IMR-90 (cell line): ENCODE data around the gene CHN1. TPM values are rescaled to one million over a fixed set of nuclear protein-coding genes. Genes with fewer than 3 reads are reported as not detected.

Source experiments
- ATAC-seq: fragments of 200-7000 bp; cut with Tn5 transposase; 2 replicates; pipeline ENCODE4 v1.9.1; 2020; ENCODE audit warnings: low read depth, mild to moderate bottlenecking, moderate library complexity
- BruUV-seq: library from RNA; stranded (reverse); fragments of 400-500 nt; replicated peaks from 2 replicates; lab custom pipeline; 2021; lab: Mats Ljungman, UMichigan
- CTCF ChIA-PET: fragments of 300-600 bp; formaldehyde crosslinking; extraction: SDS; loops from one replicate; lab custom pipeline; 2021; ENCODE audit warnings: antibody characterized with exemption; lab: Yijun Ruan, JAX
- POLR2A ChIA-PET: fragments of 300-600 bp; sonication (Branson Sonifier 250); formaldehyde crosslinking; loops from one replicate; lab custom pipeline; 2022; ENCODE audit warnings: antibody characterized with exemption; ENCODE audit not compliant: unreplicated experiment; lab: Charles Lee
- DNase-seq: peaks from one replicate; pipeline ENCODE4 v3.0.0; 2013
- H2AFZ ChIP-seq: replicated peaks from 2 replicates; pipeline ENCODE3; 2013; ENCODE audit warnings: low read length, mild to moderate bottlenecking; ENCODE audit not compliant: poor library complexity
- H2AK5ac ChIP-seq: 2 replicates; pipeline ENCODE4 v1.6.1; 2013; ENCODE audit warnings: low read depth, low read length, inconsistent platforms
- H2AK9ac ChIP-seq: replicated peaks from 2 replicates; pipeline ENCODE3; 2013; ENCODE audit warnings: mild to moderate bottlenecking, low read depth, low read length, moderate library complexity; ENCODE audit not compliant: poor library complexity
- H2BK120ac ChIP-seq: 2 replicates; pipeline ENCODE4 v1.6.1; 2013; ENCODE audit warnings: low read depth, low read length, inconsistent platforms
- H2BK15ac ChIP-seq: 3 replicates; pipeline ENCODE4 v1.6.1; 2013; ENCODE audit warnings: low read depth, low read length, inconsistent platforms
- H2BK20ac ChIP-seq: 2 replicates; pipeline ENCODE4 v1.6.1; 2013; ENCODE audit warnings: low read depth, mild to moderate bottlenecking, inconsistent platforms, low read length, moderate library complexity
- H2BK5ac ChIP-seq: 2 replicates; pipeline ENCODE4 v1.6.1; 2013; ENCODE audit warnings: mild to moderate bottlenecking, low read depth, low read length, inconsistent platforms; ENCODE audit not compliant: poor library complexity, severe bottlenecking
- H3K14ac ChIP-seq: replicated peaks from 2 replicates; pipeline ENCODE4 v1.6.1; 2013; ENCODE audit warnings: low read depth, low read length, inconsistent platforms
- H3K18ac ChIP-seq: 2 replicates; pipeline ENCODE4 v1.6.1; 2013; ENCODE audit warnings: low read depth, low read length, control low read depth
- H3K23ac ChIP-seq: 2 replicates; pipeline ENCODE4 v1.6.1; 2013; ENCODE audit warnings: low read depth, low read length, inconsistent platforms
- H3K27ac ChIP-seq: 2 replicates; pipeline ENCODE4 v1.5.1; 2013; ENCODE audit warnings: mild to moderate bottlenecking, control low read depth, low read length; ENCODE audit not compliant: insufficient read depth
- H3K27me3 ChIP-seq: 2 replicates; pipeline ENCODE4 v1.6.1; 2013; ENCODE audit warnings: low read length; ENCODE audit not compliant: control insufficient read depth, insufficient read depth
- H3K36me3 ChIP-seq: 2 replicates; pipeline ENCODE4 v1.6.1; 2013; ENCODE audit warnings: low read length, mixed read lengths; ENCODE audit not compliant: control insufficient read depth, insufficient read depth
- H3K4ac ChIP-seq: 2 replicates; pipeline ENCODE4 v1.6.1; 2013; ENCODE audit warnings: low read depth, low read length, inconsistent platforms
- H3K4me1 ChIP-seq: 2 replicates; pipeline ENCODE4 v1.6.1; 2013; ENCODE audit warnings: low read length, mixed read lengths; ENCODE audit not compliant: control insufficient read depth, insufficient read depth
- H3K4me2 ChIP-seq: 2 replicates; pipeline ENCODE4 v1.6.1; 2013; ENCODE audit warnings: low read depth, mild to moderate bottlenecking, control low read depth, low read length, moderate library complexity
- H3K4me3 ChIP-seq: 2 replicates; pipeline ENCODE4 v1.5.1; 2013; ENCODE audit warnings: low read depth, mild to moderate bottlenecking, control low read depth, low read length, moderate library complexity; ENCODE audit not compliant: insufficient read depth
- H3K56ac ChIP-seq: 2 replicates; pipeline ENCODE4 v1.6.1; 2013; ENCODE audit warnings: low read length, inconsistent platforms; ENCODE audit not compliant: insufficient read depth; ENCODE audit errors: extremely low read depth
- H3K79me1 ChIP-seq, 2 experiments: 2 replicates each; pipeline ENCODE4 v1.6.1; 2013; ENCODE audit warnings: low read length in 2 of 2, inconsistent platforms in 1 of 2, low read depth in 1 of 2
- H3K9ac ChIP-seq: 2 replicates; pipeline ENCODE4 v1.6.1; 2013; ENCODE audit warnings: low read depth, low read length, control low read depth
- H3K9me1 ChIP-seq: 2 replicates; pipeline ENCODE4 v1.6.1; 2013; ENCODE audit warnings: low read length, inconsistent platforms; ENCODE audit not compliant: insufficient read depth
- H3K9me3 ChIP-seq: 2 replicates; pipeline ENCODE4 v1.6.1; 2013; ENCODE audit warnings: low read length; ENCODE audit not compliant: control insufficient read depth, insufficient read depth
- H4K20me1 ChIP-seq: 2 replicates; pipeline ENCODE4 v1.6.1; 2013; ENCODE audit warnings: low read length, inconsistent platforms; ENCODE audit not compliant: insufficient read depth
- H4K5ac ChIP-seq: 2 replicates; pipeline ENCODE4 v1.6.1; 2013; ENCODE audit warnings: mild to moderate bottlenecking, low read depth, low read length, control low read depth
- H4K8ac ChIP-seq, 2 experiments: 2 replicates each; pipeline ENCODE4 v1.6.1; 2013; ENCODE audit warnings: low read depth in 2 of 2, low read length in 2 of 2, control low read depth in 1 of 2, inconsistent platforms in 1 of 2
- H4K91ac ChIP-seq: 2 replicates; pipeline ENCODE4 v1.6.1; 2013; ENCODE audit warnings: low read depth, low read length, inconsistent platforms; ENCODE audit not compliant: insufficient read depth
- CTCF ChIP-seq: conservative IDR thresholded peaks from 2 replicates; pipeline ENCODE4 v1.5.1; 2012; ENCODE audit warnings: mild to moderate bottlenecking, low read depth, low read length, improper control_type of control experiment
- FOS ChIP-seq: fragments of 150-350 bp; IDR thresholded peaks from 2 replicates; pipeline ENCODE4 v1.6.1; 2016; ENCODE audit warnings: low read depth, low read length
- MAFK ChIP-seq: IDR thresholded peaks from 2 replicates; pipeline ENCODE4 v1.6.1; 2012; ENCODE audit warnings: low read depth, low read length, improper control_type of control experiment
- MAZ ChIP-seq: IDR thresholded peaks from 2 replicates; pipeline ENCODE4 v1.6.1; 2012; ENCODE audit warnings: low read depth, mild to moderate bottlenecking, low read length, improper control_type of control experiment, moderate library complexity, borderline replicate concordance
- NFE2L2 ChIP-seq: fragments of 150-350 bp; IDR thresholded peaks from 2 replicates; pipeline ENCODE4 v1.6.1; 2016; ENCODE audit warnings: low read depth, mild to moderate bottlenecking, low read length
- RCOR1 ChIP-seq: IDR thresholded peaks from 2 replicates; pipeline ENCODE4 v1.6.1; 2012; ENCODE audit warnings: mild to moderate bottlenecking, low read length, improper control_type of control experiment; ENCODE audit not compliant: insufficient replicate concordance
- RFX5 ChIP-seq: IDR thresholded peaks from 2 replicates; pipeline ENCODE4 v1.8.0; 2012; ENCODE audit warnings: low read depth, mild to moderate bottlenecking, low read length, moderate library complexity
- WGBS, 2 experiments: methylation state at CpG; one replicate each; pipeline versions ENCODE4 v1.1.5 to v1.1.7; 2013; ENCODE audit warnings: missing lambda C conversion rate in 2 of 2; ENCODE audit not compliant: insufficient read length in 1 of 2; ENCODE audit errors: extremely low coverage in 2 of 2; 5-methylcytosine and 5-hydroxymethylcytosine counted together
- dilution Hi-C: fragments of 300-500 bp; cut with HindIII; formaldehyde crosslinking; loops from one replicate; pipeline ENCODE4 v1.14.3; 2018; ENCODE audit warnings: low sequenced_read_pairs; ENCODE audit not compliant: unreplicated experiment
- in situ Hi-C: fragments of 300-500 bp; cut with MboI; formaldehyde crosslinking; loops from 3 replicates; pipeline ENCODE4 v1.14.3; 2019; ENCODE audit warnings: low sequenced_read_pairs, inconsistent platforms, mixed read lengths
- intact Hi-C: fragments of 100-400 bp; cut with micrococcal nuclease; formaldehyde crosslinking; loops from 2 replicates; pipeline ENCODE4 v1.10.0; 2022
- polyA plus RNA-seq, 3 experiments: library from polyadenylated mRNA; depleted of rRNA; stranded (reverse); fragments of >200 nt; gene quantifications; 2 replicates each; pipeline ENCODE4 v1.2.3, GENCODE V29; 2012; ENCODE audit warnings: low replicate concordance in 1 of 3
- total RNA-seq: library from RNA; depleted of rRNA; stranded (reverse); fragments of >200 nt; gene quantifications from 2 replicates; pipeline ENCODE4 v1.2.3, GENCODE V29; 2012

The CHN1 gene
- total and polyA plus RNA-seq, 2 of the 4 experiments (the other 2 are of a cell fraction): 58.4 to 66.9 TPM

GRCh38 chr2:174774886-174775285 lies 230.3 kb downstream of the CHN1 start (continued):
- TF ChIP-seq NFE2L2: no peak

GRCh38 chr2:174773215-174773614 lies 232.0 kb downstream of the CHN1 start:
- Histone ChIP-seq H3K4me1 (peaks cover 33% of the 10 kb centered on the region), H3K27me3 (no peaks in the 10 kb centered on the region), H2BK120ac (peak overlapping the region; percentile 97), H3K27ac (no peak overlapping the region), H2AFZ (no peak overlapping the region), H3K56ac (no peak overlapping the region), H2AK9ac (no peak overlapping the region), H2BK15ac (peak overlapping the region; percentile 81; the same call in 2 of the 3 replicates), H4K5ac (peak overlapping the region; percentile 86; the same call in 1 of the 2 replicates), H4K8ac (peak overlapping the region; percentile 51 to 89; a peak in 3 of 4 replicates), H3K4me3 (no peak overlapping the region), H3K9ac (no peak overlapping the region), H3K9me1 (peaks cover 26% of the 10 kb centered on the region), H3K9me3 (no peaks in the 10 kb centered on the region), H2BK20ac (peak overlapping the region; percentile 97), H4K20me1 (no peaks in the 10 kb centered on the region), H3K36me3 (no peaks in the 10 kb centered on the region), H4K91ac (peak overlapping the region; percentile 91), H3K4ac (peak overlapping the region; percentile 85; the same call in 1 of the 2 replicates), H3K23ac (peak overlapping the region; percentile 82), H2BK5ac (peak overlapping the region; percentile 89), H3K18ac (peak overlapping the region; percentile 86), H3K79me1 (peaks cover 0 to 6% of the 10 kb centered on the region in 2 experiments; a peak in 1 of 4 replicates), H2AK5ac (no peak overlapping the region; the same call in 1 of the 2 replicates), H3K14ac (peak overlapping the region; percentile 83), H3K4me2 (no peak overlapping the region)
- intact Hi-C loops (no loop called here), in situ Hi-C loops (loop anchor here (5.0 kb wide), 1 partner anchor 214 kb away; no protein-coding TSS in a partner anchor), dilution Hi-C loops (loop anchor here (25.0 kb wide), 1 partner anchor 214 kb away; no protein-coding TSS in a partner anchor)
- ChIA-PET CTCF (interaction anchor here (1.0 to 3.3 kb wide), 2 partner anchors 146 to 212 kb away, joined by 5 to 53 read pairs; no protein-coding TSS in a partner anchor), POLR2A (no interaction called here)
- ATAC-seq (no peak), DNase-seq (no peak)
- BruUV-seq: no TSS peak
- TF ChIP-seq RCOR1 (no peak), MAZ (no peak), CTCF (no peak), MAFK (no peak), FOS (no peak), RFX5 (no peak)
- WGBS, 2 experiments: no CpG with 5 or more reads among the region's 2 CpGs
